GM13977 (cell line): ENCODE measurements around the gene CCR9.

Experiments
- DNase-seq: peaks from one replicate; pipeline ENCODE4 v3.0.0; 2012; ENCODE audit warnings: low spot score
- in situ Hi-C: fragments of 300-500 bp; cut with MboI; formaldehyde crosslinking; loops from one replicate; pipeline ENCODE4 v1.12.0; 2022; ENCODE audit warnings: low sequenced_read_pairs, low pct_unique_long_range_greater_than_20kb, mixed read lengths, inconsistent platforms; ENCODE audit not compliant: unreplicated experiment
- TF ChIP-seq, protein P1 (sequence below): IDR thresholded peaks from 2 replicates; pipeline ENCODE4 v1.5.1; 2012; ENCODE audit warnings: mild to moderate bottlenecking, control low read depth; ENCODE audit not compliant: insufficient read depth; ENCODE audit errors: extremely low read depth, missing control alignments

Gene CCR9

GRCh38 chr3:45948881-45949280, 62.5 kb downstream of the CCR9 start:
- in situ Hi-C loops = loop anchor here (10.0 kb wide), 1 partner anchor 266 kb away; no protein-coding TSS in a partner anchor
- no peak for DNase-seq
- TF ChIP-seq, protein P1, sequence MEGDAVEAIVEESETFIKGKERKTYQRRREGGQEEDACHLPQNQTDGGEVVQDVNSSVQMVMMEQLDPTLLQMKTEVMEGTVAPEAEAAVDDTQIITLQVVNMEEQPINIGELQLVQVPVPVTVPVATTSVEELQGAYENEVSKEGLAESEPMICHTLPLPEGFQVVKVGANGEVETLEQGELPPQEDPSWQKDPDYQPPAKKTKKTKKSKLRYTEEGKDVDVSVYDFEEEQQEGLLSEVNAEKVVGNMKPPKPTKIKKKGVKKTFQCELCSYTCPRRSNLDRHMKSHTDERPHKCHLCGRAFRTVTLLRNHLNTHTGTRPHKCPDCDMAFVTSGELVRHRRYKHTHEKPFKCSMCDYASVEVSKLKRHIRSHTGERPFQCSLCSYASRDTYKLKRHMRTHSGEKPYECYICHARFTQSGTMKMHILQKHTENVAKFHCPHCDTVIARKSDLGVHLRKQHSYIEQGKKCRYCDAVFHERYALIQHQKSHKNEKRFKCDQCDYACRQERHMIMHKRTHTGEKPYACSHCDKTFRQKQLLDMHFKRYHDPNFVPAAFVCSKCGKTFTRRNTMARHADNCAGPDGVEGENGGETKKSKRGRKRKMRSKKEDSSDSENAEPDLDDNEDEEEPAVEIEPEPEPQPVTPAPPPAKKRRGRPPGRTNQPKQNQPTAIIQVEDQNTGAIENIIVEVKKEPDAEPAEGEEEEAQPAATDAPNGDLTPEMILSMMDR = no peak

GRCh38 chr3:45949432-45949831, 63.1 kb downstream of the CCR9 start:
- DNase-seq = no peak
- in situ Hi-C loops = loop anchor here (10.0 kb wide), 1 partner anchor 265 kb away; no protein-coding TSS in a partner anchor
- TF ChIP-seq, protein P1 = no peak

DNA sequence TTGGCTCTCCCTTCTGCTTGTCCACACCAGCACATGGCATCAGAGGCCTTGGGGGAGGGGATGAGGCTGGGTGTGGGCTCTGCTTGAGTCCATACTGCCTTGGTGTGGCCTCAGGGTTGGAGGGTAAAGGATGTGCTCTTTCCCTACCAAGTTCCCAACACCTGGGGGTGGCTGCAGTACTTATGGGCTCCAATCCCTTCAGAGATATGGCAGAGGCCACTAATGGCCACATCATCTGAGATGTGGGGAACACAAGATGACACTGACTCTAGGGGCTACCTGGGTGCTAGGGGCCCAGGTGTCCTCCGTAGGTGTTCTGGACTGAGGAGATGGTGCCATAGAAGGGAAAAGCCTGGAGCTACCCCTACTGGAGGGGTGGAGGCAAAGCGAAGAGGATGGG, 63.8 kb downstream of the CCR9 start:
- TF ChIP-seq, protein P1 = no peak
- no peak for DNase-seq
- in situ Hi-C loops = no loop called here

DNA sequence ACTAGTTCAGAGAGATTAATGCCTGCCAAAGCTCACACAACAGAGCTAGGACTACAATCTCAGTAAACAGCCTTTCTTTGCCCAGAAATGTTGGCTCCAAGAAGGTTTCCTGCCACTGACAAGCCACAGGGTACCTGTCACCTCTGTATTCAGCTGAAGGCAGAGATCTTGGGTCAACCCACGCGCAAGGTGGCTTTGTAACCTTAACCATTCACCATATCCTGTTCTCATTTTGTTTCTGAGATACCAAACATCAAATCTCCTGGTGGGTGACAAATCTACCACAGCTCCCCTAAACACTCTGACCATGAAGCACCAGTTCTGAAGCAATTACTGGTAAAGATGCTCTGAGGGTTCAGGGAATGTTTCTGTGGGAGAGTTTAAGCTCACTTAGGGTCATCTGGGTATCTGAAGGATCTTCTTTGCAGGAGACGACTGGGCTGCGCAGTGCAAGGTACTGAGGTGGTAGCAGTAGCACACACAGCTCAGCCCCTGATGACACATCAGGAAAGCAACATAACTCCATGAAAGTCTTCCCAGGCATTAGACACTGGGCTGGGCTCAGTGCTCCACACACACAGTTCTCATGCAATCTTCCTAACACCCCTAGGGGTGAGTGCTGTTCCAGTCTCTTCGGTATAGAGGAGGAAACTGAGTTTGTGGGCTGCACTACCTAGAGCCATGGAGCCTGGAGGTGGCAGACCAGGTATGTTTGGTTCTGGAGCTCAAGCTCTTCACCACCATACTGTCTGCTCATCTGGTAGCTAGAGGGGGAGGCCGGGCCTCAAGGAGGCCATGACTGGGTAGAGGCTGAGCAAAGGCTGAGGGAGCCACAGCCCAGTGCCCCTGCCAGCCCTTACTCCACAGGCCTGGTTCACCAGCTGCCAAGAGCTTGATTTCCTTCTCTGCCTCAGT, 64.6 kb downstream of the CCR9 start:
- TF ChIP-seq, protein P1 = no peak
- no peak for DNase-seq

DNA sequence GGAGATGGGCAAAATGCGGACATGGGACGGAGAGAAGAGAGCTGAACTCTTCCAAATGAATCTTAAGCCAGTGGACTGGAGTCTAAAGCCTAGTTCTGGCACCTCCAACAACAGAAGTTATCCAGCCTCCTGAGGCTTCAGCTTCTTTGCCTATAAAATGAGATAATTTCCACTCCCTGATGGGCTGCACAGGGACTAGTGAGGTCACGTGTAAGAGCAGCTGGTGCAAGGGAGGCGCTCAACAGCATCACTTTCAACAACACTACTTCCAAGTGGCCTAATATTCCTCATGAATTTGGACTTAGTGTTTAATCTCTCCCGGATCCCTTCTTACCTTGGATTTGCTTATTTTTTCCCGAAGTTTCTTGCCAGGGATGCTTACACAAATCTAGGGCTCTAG, 65.6 kb downstream of the CCR9 start:
- in situ Hi-C loops = no loop called here
- TF ChIP-seq, protein P1 = no peak
- no peak for DNase-seq

More for the DNA sequence above, 64.6 kb downstream of the CCR9 start:
- in situ Hi-C loops = no loop called here

- in situ Hi-C loops = no loop called here
- DNase-seq = no peak
Observed at GRCh38 chr3:45952456-45952855, 66.1 kb downstream of the CCR9 start.

More at GRCh38 chr3:45952456-45952855, 66.1 kb downstream of the CCR9 start:
- TF ChIP-seq, protein P1 = no peak
